ENCODE data around the gene ZNF823.
A peak's percentile ranks its signal among the peaks of the same experiment; 100 is the strongest.

Gene ZNF823

GRCh38 chr19:11736696-11737095, 2.0 kb downstream of the ZNF823 start:
- Histone ChIP-seq H3K27me3 (ENCODE audit: control insufficient read depth, insufficient read depth, low read length) (no peaks in the 10 kb centered on the region), H3K36me3 (ENCODE audit: insufficient read depth, low read length) (no peaks in the 10 kb centered on the region), H3K4me3 (ENCODE audit: low read length) (no peak overlapping the region), H3K9ac (ENCODE audit: low read depth, low read length) (no peak overlapping the region), H3K9me3 (replicated peaks; ENCODE audit: low read length) (no peaks in the 10 kb centered on the region), H3K4me1 (ENCODE audit: control insufficient read depth, insufficient read depth, low read length) (peaks cover 18% of the 10 kb centered on the region), H3K4me2 (ENCODE audit: low read length) (peak overlapping the region; percentile 30)

- Histone ChIP-seq H3K9me3 (replicated peaks; ENCODE audit: low read length) (no peaks in the 10 kb centered on the region), H3K4me2 (ENCODE audit: low read length) (no peak overlapping the region), H3K36me3 (ENCODE audit: insufficient read depth, low read length) (no peaks in the 10 kb centered on the region), H3K27me3 (ENCODE audit: control insufficient read depth, insufficient read depth, low read length) (no peaks in the 10 kb centered on the region), H3K4me1 (ENCODE audit: control insufficient read depth, insufficient read depth, low read length) (peaks cover 18% of the 10 kb centered on the region), H3K4me3 (ENCODE audit: low read length) (no peak overlapping the region), H3K9ac (ENCODE audit: low read depth, low read length) (no peak overlapping the region)
Observed at GRCh38 chr19:11735375-11735774, 3.4 kb downstream of the ZNF823 start.

- H3K4me3 ChIP-seq (ENCODE audit: low read length): no peak overlapping the region
- H3K4me1 ChIP-seq (ENCODE audit: control insufficient read depth, insufficient read depth, low read length): no peaks in the 10 kb centered on the region
- H3K9ac ChIP-seq (ENCODE audit: low read depth, low read length): no peak overlapping the region
- peaks cover 8% of the 10 kb centered on the region for H3K36me3 ChIP-seq (ENCODE audit: insufficient read depth, low read length)
- H3K27me3 ChIP-seq (ENCODE audit: control insufficient read depth, insufficient read depth, low read length): no peaks in the 10 kb centered on the region
- H3K9me3 ChIP-seq (replicated peaks; ENCODE audit: low read length): peaks cover 4% of the 10 kb centered on the region
- no peak overlapping the region for H3K4me2 ChIP-seq (ENCODE audit: low read length)
Observed at GRCh38 chr19:11729586-11729985, 9.2 kb downstream of the ZNF823 start.

- H3K4me3 ChIP-seq (ENCODE audit: low read length): no peak overlapping the region
- no peak overlapping the region for H3K4me2 ChIP-seq (ENCODE audit: low read length)
- H3K4me1 ChIP-seq (ENCODE audit: control insufficient read depth, insufficient read depth, low read length): no peaks in the 10 kb centered on the region
- H3K27me3 ChIP-seq (ENCODE audit: control insufficient read depth, insufficient read depth, low read length): no peaks in the 10 kb centered on the region
- peaks cover 52% of the 10 kb centered on the region for H3K36me3 ChIP-seq (ENCODE audit: insufficient read depth, low read length)
- peaks cover 30% of the 10 kb centered on the region for H3K9me3 ChIP-seq (replicated peaks; ENCODE audit: low read length)
- H3K9ac ChIP-seq (ENCODE audit: low read depth, low read length): no peak overlapping the region
Observed at GRCh38 chr19:11722414-11722813, 16.3 kb downstream of the ZNF823 start.

GRCh38 chr19:11721681-11722080, 17.1 kb downstream of the ZNF823 start:
- no peaks in the 10 kb centered on the region for H3K27me3 ChIP-seq (ENCODE audit: control insufficient read depth, insufficient read depth, low read length)
- peaks cover 52% of the 10 kb centered on the region for H3K36me3 ChIP-seq (ENCODE audit: insufficient read depth, low read length)
- H3K9me3 ChIP-seq (replicated peaks; ENCODE audit: low read length): peaks cover 30% of the 10 kb centered on the region
- no peaks in the 10 kb centered on the region for H3K4me1 ChIP-seq (ENCODE audit: control insufficient read depth, insufficient read depth, low read length)
- H3K4me2 ChIP-seq (ENCODE audit: low read length): no peak overlapping the region
- H3K4me3 ChIP-seq (ENCODE audit: low read length): no peak overlapping the region
- no peak overlapping the region for H3K9ac ChIP-seq (ENCODE audit: low read depth, low read length)

- H3K4me1 ChIP-seq (ENCODE audit: control insufficient read depth, insufficient read depth, low read length): no peaks in the 10 kb centered on the region
- H3K9ac ChIP-seq (ENCODE audit: low read depth, low read length): no peak overlapping the region
- no peaks in the 10 kb centered on the region for H3K36me3 ChIP-seq (ENCODE audit: insufficient read depth, low read length)
- no peak overlapping the region for H3K4me2 ChIP-seq (ENCODE audit: low read length)
- H3K9me3 ChIP-seq (replicated peaks; ENCODE audit: low read length): no peaks in the 10 kb centered on the region
- H3K4me3 ChIP-seq (ENCODE audit: low read length): no peak overlapping the region
- H3K27me3 ChIP-seq (ENCODE audit: control insufficient read depth, insufficient read depth, low read length): no peaks in the 10 kb centered on the region
Observed at GRCh38 chr19:11710313-11710712, 28.4 kb downstream of the ZNF823 start.

- H3K4me2 ChIP-seq (ENCODE audit: low read length): no peak overlapping the region
- no peaks in the 10 kb centered on the region for H3K9me3 ChIP-seq (replicated peaks; ENCODE audit: low read length)
- H3K4me1 ChIP-seq (ENCODE audit: control insufficient read depth, insufficient read depth, low read length): no peaks in the 10 kb centered on the region
- H3K27me3 ChIP-seq (ENCODE audit: control insufficient read depth, insufficient read depth, low read length): peaks cover 6% of the 10 kb centered on the region
- no peaks in the 10 kb centered on the region for H3K36me3 ChIP-seq (ENCODE audit: insufficient read depth, low read length)
- no peak overlapping the region for H3K9ac ChIP-seq (ENCODE audit: low read depth, low read length)
- no peak overlapping the region for H3K4me3 ChIP-seq (ENCODE audit: low read length)
Observed at GRCh38 chr19:11708457-11708856, 30.3 kb downstream of the ZNF823 start.

GRCh38 chr19:11705474-11705873, 33.3 kb downstream of the ZNF823 start:
- Histone ChIP-seq H3K4me2 (ENCODE audit: low read length) (no peak overlapping the region), H3K4me1 (ENCODE audit: control insufficient read depth, insufficient read depth, low read length) (no peaks in the 10 kb centered on the region), H3K4me3 (ENCODE audit: low read length) (no peak overlapping the region), H3K36me3 (ENCODE audit: insufficient read depth, low read length) (no peaks in the 10 kb centered on the region), H3K9me3 (replicated peaks; ENCODE audit: low read length) (no peaks in the 10 kb centered on the region), H3K27me3 (ENCODE audit: control insufficient read depth, insufficient read depth, low read length) (peaks cover 6% of the 10 kb centered on the region), H3K9ac (ENCODE audit: low read depth, low read length) (no peak overlapping the region)

- Histone ChIP-seq H3K4me2 (ENCODE audit: low read length) (no peak overlapping the region), H3K9ac (ENCODE audit: low read depth, low read length) (no peak overlapping the region), H3K27me3 (ENCODE audit: control insufficient read depth, insufficient read depth, low read length) (peaks cover 6% of the 10 kb centered on the region), H3K9me3 (replicated peaks; ENCODE audit: low read length) (no peaks in the 10 kb centered on the region), H3K4me1 (ENCODE audit: control insufficient read depth, insufficient read depth, low read length) (no peaks in the 10 kb centered on the region), H3K36me3 (ENCODE audit: insufficient read depth, low read length) (no peaks in the 10 kb centered on the region), H3K4me3 (ENCODE audit: low read length) (no peak overlapping the region)
Observed at GRCh38 chr19:11704626-11705025, 34.1 kb downstream of the ZNF823 start.

GRCh38 chr19:11699931-11700794, 38.6 kb downstream of the ZNF823 start:
- no peak overlapping the region for H3K9ac ChIP-seq (ENCODE audit: low read depth, low read length)
- H3K4me2 ChIP-seq (ENCODE audit: low read length): no peak overlapping the region
- H3K9me3 ChIP-seq (replicated peaks; ENCODE audit: low read length): no peaks in the 10 kb centered on the region
- no peak overlapping the region for H3K4me3 ChIP-seq (ENCODE audit: low read length)
- H3K36me3 ChIP-seq (ENCODE audit: insufficient read depth, low read length): no peaks in the 10 kb centered on the region
- peaks cover 6% of the 10 kb centered on the region for H3K27me3 ChIP-seq (ENCODE audit: control insufficient read depth, insufficient read depth, low read length)
- peaks cover 1% of the 10 kb centered on the region for H3K4me1 ChIP-seq (ENCODE audit: control insufficient read depth, insufficient read depth, low read length)

- Histone ChIP-seq H3K36me3 (ENCODE audit: insufficient read depth, low read length) (no peaks in the 10 kb centered on the region), H3K4me2 (ENCODE audit: low read length) (no peak overlapping the region), H3K9me3 (replicated peaks; ENCODE audit: low read length) (no peaks in the 10 kb centered on the region), H3K9ac (ENCODE audit: low read depth, low read length) (no peak overlapping the region), H3K4me3 (ENCODE audit: low read length) (no peak overlapping the region), H3K27me3 (ENCODE audit: control insufficient read depth, insufficient read depth, low read length) (no peaks in the 10 kb centered on the region), H3K4me1 (ENCODE audit: control insufficient read depth, insufficient read depth, low read length) (peaks cover 3% of the 10 kb centered on the region)
Observed at GRCh38 chr19:11698231-11698630, 40.5 kb downstream of the ZNF823 start.

- Histone ChIP-seq H3K9ac (ENCODE audit: low read depth, low read length) (no peak overlapping the region), H3K36me3 (ENCODE audit: insufficient read depth, low read length) (no peaks in the 10 kb centered on the region), H3K27me3 (ENCODE audit: control insufficient read depth, insufficient read depth, low read length) (no peaks in the 10 kb centered on the region), H3K4me3 (ENCODE audit: low read length) (no peak overlapping the region), H3K9me3 (replicated peaks; ENCODE audit: low read length) (no peaks in the 10 kb centered on the region), H3K4me1 (ENCODE audit: control insufficient read depth, insufficient read depth, low read length) (peaks cover 3% of the 10 kb centered on the region), H3K4me2 (ENCODE audit: low read length) (no peak overlapping the region)
Observed at GRCh38 chr19:11697284-11697855, 41.4 kb downstream of the ZNF823 start.

Data from skeletal muscle satellite cell (primary cell).